GM18499 (cell line): ENCODE data around the gene MAB21L4.

Experiments used
- ATAC-seq: cut with Tn5 transposase; IDR thresholded peaks from one replicate; pipeline ENCODE4 v1.9.1; 2021; ENCODE audit warnings: moderate number of reproducible peaks; ENCODE audit not compliant: insufficient read depth, unreplicated experiment

The MAB21L4 gene

DNA sequence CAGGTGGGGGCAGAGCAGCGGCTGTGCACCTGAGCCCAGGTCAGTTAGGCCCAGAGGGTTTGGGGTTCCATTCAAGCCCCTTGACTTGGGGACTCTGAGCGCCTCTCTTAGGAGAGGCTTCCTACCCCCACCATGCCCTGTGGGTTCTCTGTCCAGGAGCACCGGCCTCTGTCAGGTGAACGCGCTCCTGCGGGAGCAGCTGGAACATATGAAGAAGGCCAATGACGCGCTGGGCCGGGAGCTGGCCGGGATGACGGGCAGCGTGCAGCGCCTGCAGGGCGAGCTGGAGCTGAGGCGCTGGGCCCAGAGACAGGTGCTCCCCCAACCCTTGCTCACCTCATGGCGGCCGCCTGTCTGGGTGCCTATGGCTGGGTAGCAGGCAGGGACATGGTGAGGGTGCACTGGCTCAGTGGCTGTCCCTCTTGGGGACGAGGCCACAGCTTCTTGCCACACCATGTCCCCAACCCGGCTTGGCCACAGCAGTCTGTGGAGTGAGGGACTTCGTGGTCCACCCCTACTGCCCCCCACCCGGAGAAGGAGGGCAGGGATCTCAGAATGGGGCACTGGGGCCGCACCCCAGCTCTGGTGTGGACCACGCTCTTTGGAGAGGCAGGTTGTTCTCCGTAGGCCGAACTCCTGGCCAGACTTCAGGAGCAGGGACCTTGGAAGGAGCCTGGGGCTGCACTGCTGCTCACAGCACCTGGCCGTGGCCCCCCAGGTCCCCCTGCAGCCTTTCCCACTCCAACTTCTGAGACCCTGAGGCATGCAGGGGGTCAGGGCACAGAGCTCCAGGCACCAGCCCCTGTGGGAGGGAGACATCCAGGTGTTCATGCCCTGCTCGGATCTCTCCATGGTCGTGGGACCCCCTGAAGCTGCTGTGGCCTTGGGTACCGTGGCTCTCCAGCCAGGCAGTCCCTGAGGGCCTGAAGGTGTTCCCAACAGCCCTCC, 29.9 kb upstream of the MAB21L4 start:
- no peak for ATAC-seq

DNA sequence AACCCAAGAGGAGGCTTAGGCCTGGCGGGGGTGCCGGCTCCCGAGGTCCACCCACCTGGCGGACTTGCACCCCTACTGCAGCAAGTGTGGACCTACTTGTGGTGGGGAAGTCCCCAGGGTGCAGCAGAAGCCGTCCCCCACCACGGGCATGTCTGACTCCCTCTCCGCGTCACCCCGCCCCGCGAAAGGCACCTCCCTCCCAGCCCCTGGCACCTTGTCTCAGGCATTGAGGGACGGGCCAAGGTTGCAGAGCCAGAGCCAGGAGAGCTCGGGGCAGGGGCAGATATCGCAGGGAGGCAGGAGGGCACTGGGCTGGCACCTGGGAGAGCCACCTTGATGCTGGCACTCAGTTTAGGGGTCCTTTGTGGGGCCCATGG, 29.2 kb upstream of the MAB21L4 start:
- no peak for ATAC-seq

DNA sequence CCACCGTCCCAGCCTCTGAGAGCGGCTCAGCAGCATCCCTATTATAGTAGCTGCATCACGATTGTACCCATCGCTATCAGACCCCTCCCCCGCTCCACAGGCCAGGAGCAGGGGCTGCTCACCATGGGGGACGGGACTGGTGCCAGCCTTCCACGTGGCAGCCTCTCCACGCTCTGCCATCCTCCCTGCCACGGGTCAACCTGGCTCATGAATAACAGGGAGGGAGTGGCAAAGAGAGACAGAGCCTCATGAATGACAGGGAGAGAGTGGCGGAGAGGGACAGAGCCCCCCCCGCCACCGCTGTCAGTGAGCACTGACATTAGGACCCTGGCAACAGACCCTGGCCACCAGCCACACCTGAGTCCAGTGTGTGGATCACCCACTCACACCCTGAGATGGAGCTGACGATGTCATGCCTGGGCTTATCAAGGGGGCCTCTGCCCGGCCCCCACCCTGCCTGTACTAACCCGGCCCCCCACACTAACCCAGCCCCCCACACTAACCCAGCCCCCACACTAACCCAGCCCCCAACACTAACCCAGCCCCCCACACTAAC, 27.1 kb upstream of the MAB21L4 start:
- ATAC-seq: no peak

DNA sequence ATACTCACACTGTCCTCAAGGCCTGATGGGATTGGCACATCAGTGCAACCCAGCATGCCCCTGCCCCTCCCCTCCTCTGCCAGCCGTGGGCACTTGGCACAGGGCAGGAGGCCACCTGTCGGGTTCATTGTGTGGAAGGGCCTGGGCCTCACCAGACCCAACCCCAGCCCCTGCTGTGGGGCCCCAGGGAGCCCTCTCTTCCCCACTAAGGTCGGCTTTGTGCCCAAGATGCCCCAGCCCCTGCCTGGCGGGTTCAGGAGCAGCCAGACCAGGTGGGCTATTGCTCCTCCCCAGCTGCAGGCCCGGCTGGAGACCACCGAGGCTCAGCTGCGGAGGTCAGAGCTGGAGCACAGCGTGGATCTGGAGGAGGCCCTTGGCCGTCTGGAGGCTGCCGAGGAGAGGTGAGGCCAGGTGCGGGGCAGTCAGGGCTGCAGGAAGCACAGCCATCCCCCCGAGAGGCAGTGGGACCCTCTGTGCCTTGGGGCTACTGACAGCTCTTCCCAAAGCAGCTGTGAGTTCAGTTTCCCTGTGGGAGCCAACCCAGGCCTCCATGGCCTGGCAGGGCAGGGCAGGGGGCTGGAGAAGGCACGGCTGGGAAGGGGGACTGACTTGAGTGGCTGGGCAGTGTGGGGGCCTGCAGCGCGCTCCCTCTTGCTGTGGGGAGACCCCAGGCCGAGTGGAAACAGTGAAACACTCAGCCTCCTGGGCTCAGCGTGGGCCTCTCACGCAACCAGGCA, 26.5 kb upstream of the MAB21L4 start:
- no peak for ATAC-seq

DNA sequence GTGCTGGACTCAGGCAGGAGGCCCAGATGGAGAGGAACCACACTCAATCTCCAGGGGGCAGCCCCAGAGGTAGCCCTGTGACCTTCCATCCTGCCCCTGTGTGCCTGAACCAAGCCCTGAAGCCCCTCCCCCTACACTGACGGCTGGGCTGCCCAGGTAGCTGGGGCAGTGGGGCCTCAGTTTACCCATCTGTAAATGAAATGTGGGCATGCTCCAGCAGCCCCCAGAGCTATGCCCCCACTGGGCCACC, 26.0 kb upstream of the MAB21L4 start:
- no peak for ATAC-seq

DNA sequence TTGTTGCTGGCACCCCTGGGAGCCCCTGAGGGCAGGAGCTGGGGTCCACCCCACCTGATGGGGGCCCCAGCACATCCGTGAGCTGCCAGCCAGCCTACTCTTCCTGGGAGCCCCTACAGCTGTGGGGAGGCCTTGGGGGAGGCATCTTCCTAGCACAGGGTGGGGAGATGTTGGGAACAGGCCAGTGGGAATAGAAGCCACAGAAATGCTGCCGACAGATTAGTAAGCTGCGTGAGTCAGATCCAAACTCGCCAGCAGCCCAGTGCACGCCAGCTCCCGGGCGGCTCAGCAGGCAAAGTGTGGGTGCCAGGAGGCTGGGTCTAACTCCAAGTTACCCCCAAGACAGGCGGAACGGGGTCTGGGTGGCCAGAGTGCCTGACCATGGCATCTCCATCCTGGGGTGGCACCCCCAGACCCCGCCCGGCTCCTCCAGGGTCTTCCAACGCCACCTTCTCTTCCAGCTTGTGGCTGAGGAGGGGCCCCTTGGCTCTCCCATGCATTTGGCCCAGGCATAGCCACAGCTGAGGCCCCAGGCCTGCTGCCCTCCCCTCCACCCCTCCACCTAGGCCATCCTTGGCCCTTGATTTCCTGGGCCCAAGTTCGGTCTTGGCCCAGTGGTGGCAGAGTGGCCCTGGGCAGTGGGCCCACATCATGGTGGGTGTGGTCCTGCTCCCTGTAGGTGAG, 25.5 kb upstream of the MAB21L4 start:
- no peak for ATAC-seq

DNA sequence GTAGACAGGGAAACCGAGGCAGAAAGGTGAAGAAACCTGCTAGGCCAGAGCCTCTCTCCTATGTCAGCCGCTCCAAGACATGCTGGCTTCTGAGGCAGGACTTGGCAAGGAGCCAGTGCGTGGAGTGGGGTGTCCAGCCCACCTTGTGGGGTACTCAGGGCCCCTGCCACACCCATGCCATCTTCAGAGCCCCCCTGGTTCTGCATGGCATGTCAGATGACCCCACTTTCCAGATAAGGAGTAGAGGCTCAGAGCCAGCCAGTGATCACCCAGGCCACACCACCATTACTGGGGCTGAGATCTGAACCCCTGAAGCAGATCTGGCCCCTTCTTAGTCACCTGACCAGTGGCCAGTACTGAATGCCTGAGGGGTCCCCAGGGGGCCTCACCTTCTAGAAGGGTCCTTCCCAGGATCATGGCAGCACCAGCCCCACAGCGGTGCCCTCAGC, 24.9 kb upstream of the MAB21L4 start:
- no peak for ATAC-seq

DNA sequence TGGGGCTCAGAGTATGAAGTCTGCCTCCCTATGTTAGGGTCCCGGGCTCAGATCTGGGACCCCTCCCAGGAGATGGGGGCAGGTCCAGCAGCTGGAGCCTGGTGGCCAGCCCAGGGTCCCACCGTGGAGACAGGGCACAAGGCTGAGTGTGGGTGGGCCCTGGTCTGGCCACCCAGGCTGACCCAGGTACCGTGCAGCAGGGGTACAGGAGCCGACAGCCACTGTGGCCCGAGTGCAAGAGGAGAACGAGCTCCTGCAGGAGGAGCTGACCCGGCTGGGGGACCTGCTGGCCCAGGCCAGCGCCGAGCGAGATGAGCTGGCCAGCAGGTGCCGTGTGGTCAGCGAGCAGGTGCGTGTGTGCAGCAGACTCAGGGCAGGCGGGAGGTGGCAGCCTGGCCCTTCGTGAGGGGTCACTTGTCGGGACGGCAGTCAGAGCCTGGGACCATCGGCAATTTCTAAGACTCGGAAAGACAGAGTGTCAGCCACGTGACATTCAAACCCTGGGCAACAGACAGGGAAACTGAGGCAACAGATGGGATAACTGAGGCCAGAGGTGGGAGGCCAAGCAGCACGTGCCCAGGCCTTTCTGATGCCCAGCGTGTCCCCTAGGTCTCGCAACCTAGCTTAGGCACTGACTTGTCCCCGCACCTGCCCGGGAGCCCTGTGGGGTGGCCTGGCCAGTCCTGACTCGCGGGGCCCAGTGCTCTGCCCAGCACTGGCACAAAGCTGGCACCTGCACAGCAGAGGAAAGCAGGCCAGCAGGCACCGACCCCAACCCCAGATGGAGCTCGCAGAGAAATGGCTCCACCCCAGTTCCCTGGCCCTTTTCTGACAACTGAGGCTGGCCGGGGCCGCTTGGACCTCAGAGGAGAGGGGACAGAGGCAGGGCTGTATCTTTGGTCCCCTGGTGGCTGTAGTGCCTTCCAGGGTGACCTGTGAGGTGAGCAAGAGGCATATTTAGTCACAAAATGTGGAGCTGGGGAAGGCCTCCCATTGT, 24.1 kb upstream of the MAB21L4 start:
- no peak for ATAC-seq

DNA sequence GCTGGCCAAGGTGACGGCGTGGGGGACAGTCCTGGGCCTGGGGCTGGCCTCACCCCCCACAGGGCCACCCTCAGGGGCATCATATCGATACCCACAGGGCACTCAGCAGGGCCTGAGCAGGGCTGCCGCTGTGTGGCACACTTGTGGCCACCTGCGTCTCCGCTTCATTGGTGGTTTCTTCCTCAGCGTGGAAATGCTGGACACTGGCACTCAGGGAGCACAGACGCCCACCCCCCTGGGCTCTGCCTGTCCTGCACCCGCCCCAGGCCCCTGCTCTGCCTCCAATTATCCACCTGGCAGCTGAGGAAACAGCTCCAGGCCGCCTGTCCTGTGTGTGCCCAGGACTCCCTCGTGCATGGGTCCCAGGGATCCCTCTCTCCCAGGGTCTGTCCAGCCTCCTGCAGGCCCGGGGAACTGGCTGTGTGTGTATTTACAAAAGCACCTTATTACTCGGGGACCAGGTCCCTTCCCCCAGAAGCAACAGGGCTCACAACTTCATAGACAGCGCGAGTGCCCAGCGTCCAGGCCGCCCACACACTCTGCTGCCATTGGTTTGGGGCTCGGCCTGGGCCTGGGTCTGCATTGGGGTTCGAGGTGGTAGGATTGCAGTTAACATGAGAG, 23.3 kb upstream of the MAB21L4 start:
- no peak for ATAC-seq

DNA sequence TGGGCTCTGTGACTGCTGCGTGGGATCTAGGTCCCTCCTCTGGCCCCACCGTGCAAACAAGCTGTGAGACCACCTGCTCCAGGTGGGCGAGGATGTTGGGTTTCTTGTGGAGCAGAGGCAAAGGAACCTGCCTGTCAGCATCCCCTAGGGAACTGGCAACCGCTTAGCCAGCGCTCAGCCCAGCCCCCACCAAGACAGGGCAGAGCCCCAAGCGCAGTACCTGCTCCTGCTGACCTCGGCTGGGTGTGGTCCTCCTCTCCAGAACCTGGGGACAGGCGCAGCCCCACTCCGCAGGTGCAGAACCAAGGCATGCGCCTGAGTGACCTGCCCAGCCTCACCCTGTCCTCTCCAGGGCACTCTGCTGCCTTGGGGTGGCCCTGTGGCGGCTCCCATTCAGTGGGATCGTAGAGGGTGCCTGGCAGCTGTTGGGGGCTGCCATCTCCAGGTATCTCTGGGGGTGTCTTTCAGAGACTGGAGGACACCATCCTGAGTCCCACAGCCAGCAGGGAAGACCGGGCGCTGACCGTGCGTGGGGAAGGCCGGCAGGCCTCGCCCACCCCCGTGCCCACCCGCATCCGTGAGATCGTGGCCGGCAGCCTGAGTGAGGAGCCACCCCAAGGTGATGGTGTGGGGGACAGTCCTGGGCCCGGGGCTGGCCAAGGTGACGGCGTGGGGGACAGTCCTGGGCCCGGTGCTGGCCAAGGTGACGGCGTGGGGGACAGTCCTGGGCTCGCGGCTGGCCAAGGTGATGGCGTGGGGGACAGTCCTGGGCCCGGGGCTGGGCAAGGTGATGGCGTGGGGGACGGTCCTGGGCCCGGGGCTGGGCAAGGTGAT, 22.5 kb upstream of the MAB21L4 start:
- no peak for ATAC-seq

DNA sequence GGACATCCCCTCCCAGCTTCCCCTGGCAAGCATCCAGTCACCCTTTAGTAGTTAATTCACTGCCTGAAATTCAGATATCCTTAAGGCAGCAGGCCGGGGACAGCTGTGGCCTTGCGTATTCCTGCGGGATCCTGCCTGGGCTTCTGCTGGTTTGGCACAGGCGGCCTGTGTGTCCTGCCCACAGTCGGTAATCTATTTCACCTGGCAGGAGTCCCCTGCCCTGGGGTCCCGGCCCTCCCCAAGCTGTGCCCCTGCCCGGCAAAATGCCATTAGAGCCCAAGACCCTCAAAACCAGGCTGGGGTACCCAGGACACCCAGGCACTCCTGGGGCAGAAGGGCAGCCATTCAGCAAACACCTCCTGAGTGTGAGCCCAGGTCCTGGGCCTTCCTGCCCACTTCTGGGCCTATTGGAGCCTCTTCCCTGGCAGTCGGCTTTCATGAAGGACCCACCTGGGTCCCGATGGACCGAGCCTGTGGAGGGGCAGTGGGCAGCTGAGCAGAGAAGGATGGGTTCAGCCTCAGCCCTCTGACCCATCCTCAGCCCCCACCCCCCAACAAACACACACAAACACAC, 21.8 kb upstream of the MAB21L4 start:
- ATAC-seq: no peak

DNA sequence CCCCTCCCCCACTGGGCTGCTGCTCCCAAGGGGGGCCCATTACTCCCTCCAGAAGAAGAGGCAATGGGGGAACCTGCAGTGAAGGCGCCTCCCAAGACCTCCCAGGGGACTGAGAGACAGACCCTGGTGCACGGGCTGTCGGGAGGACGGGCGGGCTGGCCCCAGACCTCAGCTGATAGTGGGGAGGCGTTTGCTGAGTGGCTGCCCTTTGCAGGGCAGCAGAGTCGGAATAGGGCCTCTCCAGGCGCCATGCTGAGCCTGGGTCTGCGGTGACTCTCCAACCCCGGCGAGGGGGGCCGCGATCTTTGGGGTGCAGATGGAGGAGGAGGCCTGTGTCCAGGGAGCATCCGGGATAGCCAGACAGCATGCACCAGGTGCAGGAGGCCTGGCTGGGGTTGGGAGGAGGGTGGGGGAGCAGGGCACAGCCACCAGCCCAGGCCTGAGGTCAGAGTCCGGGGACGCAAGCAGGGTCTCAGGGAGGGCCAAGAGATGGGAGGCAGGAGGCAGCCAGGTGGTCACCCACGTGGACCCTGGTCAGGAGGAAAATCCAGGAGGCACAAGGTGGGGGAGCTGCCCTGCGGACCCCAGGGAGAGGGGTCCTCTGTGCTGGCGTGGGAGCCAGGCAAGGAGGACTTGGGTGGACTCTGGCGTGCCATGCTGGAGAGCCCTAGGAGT, 21.2 kb upstream of the MAB21L4 start:
- no peak for ATAC-seq

DNA sequence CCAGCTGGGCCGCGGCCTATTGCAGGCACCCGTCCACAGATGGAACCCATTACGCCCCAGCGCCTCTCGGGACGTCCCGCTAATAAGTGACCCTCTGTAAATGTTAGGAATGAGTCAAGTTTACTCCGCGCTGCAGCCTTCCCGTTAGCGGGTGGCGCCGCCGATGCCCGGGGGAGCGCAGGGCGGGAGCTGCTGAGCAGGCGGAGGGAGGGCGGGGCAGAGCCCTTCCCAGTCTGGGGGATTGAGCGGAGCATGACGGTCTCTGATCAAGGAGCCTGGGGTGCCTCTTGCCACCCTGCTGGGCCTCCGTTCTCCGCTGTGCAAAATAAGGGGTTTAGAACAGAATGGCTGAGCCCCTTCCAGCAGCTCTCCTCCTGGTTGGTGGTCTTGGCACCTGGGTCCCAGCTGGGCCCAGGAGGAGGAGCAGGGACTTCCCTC, 20.6 kb upstream of the MAB21L4 start:
- ATAC-seq: no peak

DNA sequence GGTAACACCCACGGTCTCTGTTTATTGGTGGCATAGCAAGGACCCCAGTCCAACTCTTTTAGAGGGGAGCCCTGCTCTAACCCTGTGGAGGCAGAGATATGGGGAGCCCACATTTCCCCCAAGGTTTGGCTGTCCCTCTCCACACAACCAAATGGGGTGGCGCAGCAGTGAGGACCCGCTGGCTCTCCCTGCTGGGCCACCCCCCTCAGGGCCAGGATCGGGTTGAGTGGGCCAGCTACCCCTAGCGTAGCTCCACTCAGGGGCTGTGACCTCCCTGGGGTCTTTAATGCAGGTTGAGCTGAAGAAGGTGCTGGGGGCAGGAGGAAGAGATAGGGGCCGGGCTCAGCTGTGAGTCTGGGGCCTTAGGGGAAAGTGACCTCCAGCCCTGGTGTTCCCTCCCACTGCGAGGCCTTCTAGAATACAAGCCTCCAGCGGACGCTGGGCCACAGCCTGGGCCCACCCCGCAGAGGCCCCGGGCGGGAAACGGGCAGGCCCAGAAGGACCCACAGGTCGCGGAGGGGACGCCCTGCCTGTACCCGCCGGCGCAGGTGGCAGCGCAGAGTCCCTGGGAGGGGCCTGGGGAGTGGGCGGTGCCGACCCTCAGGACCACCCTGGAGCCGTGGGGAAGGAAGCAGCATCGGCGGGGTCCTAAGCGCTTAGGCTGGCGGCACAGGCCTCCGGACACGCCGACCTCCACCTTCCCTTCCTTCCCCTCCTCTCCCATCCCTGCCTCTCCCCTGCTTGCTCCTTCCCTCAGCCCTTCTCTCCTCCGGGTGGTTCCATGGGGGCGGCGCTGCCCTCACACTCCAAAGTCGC, 19.8 kb upstream of the MAB21L4 start:
- no peak for ATAC-seq

DNA sequence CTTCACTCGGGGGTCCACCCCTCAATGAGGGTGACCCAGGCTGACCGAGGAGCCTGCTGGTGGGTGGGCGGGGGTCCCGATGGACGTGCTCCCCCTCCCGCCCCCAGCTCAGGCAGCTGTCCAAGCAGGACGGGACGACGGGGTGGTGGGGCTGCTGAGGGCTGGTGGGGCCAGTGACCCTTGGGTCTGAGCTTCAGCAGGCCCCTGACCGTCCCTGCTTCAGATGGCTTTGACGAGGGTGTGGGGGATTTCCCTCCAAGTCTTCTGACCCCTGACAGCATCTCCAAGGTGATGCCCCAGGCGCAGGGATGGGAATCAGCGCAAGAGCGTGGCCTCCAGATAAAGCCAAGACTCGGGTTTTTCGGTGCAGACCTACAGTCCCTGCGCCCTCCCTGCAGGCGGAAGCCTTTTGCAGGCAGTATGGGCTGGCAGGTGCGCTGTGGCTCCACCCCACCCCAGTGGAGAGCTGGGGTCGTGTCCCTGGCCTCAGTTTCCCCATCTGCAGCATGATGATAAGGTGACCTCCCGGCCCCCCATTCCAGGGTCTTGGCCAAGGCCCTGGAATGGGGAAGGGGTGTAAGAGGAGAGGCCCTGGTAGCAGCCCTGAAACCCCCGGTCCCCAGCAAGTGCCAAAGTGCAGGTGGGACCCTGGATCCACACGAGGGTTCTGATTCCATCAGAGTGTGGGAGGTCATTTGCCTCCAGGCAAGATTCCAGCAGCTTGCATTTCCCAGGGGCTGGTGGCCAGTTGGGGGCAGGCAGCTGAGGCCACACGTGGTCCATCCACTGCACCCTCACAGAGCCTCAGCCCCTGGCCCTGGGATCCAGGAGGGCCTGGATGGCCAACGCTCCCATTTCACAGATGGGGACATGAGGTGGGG, 18.9 kb upstream of the MAB21L4 start:
- no peak for ATAC-seq
